HepG2 (cell line): Measurements from ENCODE around the gene TMEM107. TPM values are rescaled to one million over a fixed set of nuclear protein-coding genes. Genes with fewer than 3 reads are reported as not detected.

Experiments
- ARNTL ChIP-seq: sonication (generic); formaldehyde crosslinking; IDR thresholded peaks from 2 replicates; pipeline ENCODE4 v1.4.0; 2020; ENCODE audit warnings: mild to moderate bottlenecking, missing genetic modification reagents
- ATRX ChIP-seq: sonication (generic); formaldehyde crosslinking; IDR thresholded peaks from 2 replicates; pipeline ENCODE4 v1.4.0; 2020; ENCODE audit warnings: missing genetic modification reagents, borderline replicate concordance
- CBFB ChIP-seq: sonication (generic); formaldehyde crosslinking; IDR thresholded peaks from 2 replicates; pipeline ENCODE4 v1.4.0; 2020; ENCODE audit warnings: missing genetic modification reagents
- HNRNPUL1 ChIP-seq: fragments of 200-400 bp; formaldehyde crosslinking; IDR thresholded peaks from 2 replicates; pipeline ENCODE4 v1.6.1; 2017; ENCODE audit warnings: low read depth, mild to moderate bottlenecking, low read length, moderate library complexity
- NFE2L2 ChIP-seq: fragments of 150-350 bp; IDR thresholded peaks from 2 replicates; pipeline ENCODE4 v1.6.1; 2014; ENCODE audit warnings: low read length
- ONECUT2 ChIP-seq: sonication (generic); formaldehyde crosslinking; IDR thresholded peaks from 2 replicates; pipeline ENCODE4 v1.4.0; 2020; ENCODE audit warnings: missing genetic modification reagents
- PAX8 ChIP-seq: sonication (generic); formaldehyde crosslinking; IDR thresholded peaks from 2 replicates; pipeline ENCODE4 v1.8.0; 2022; ENCODE audit warnings: mild to moderate bottlenecking, missing genetic modification reagents, borderline replicate concordance
- REPIN1 ChIP-seq: sonication (generic); formaldehyde crosslinking; IDR thresholded peaks from 2 replicates; pipeline ENCODE4 v1.8.0; 2022; ENCODE audit warnings: missing genetic modification reagents, low read depth, mild to moderate bottlenecking, borderline replicate concordance
- SMARCC2 ChIP-seq: fragments of 450-650 bp; IDR thresholded peaks from 2 replicates; pipeline ENCODE4 v1.6.1; 2017; ENCODE audit warnings: antibody characterized with exemption, mild to moderate bottlenecking
- SRF ChIP-seq: IDR thresholded peaks from 2 replicates; pipeline ENCODE4 v1.6.1; 2011; ENCODE audit warnings: mild to moderate bottlenecking, low read depth, low read length, moderate library complexity
- SRSF9 ChIP-seq: fragments of 200-400 bp; formaldehyde crosslinking; IDR thresholded peaks from 2 replicates; pipeline ENCODE4 v1.6.1; 2018; ENCODE audit warnings: borderline replicate concordance, mild to moderate bottlenecking, low read depth, low read length; ENCODE audit not compliant: insufficient read depth, poor library complexity, severe bottlenecking
- TBX3 ChIP-seq: fragments of 450-650 bp; IDR thresholded peaks from 2 replicates; pipeline ENCODE4 v1.6.1; 2017; ENCODE audit warnings: antibody characterized with exemption, mild to moderate bottlenecking, inconsistent platforms, borderline replicate concordance
- ZBTB20 ChIP-seq: sonication (generic); formaldehyde crosslinking; IDR thresholded peaks from 2 replicates; pipeline ENCODE4 v1.8.1; 2023; ENCODE audit warnings: missing genetic modification reagents, low read depth, mild to moderate bottlenecking, borderline replicate concordance
- ZBTB8A ChIP-seq: sonication (generic); formaldehyde crosslinking; IDR thresholded peaks from 2 replicates; pipeline ENCODE4 v1.4.0; 2020; ENCODE audit warnings: mild to moderate bottlenecking, low read depth, missing genetic modification reagents, borderline replicate concordance
- ZFY ChIP-seq: sonication (generic); formaldehyde crosslinking; IDR thresholded peaks from 2 replicates; pipeline ENCODE4 v1.4.0; 2020; ENCODE audit warnings: missing genetic modification reagents
- ZNF329 ChIP-seq: sonication (generic); formaldehyde crosslinking; IDR thresholded peaks from 2 replicates; pipeline ENCODE4 v1.9.0; 2021; ENCODE audit warnings: low read depth, mild to moderate bottlenecking, missing genetic modification reagents
- ZNF572 ChIP-seq: sonication (generic); formaldehyde crosslinking; IDR thresholded peaks from 2 replicates; pipeline ENCODE4 v1.5.1; 2020; ENCODE audit warnings: mild to moderate bottlenecking, missing genetic modification reagents
- ZNF644 ChIP-seq: IDR thresholded peaks from 2 replicates; pipeline ENCODE4 v1.6.1; 2016; ENCODE audit warnings: low read depth
- ZNF660 ChIP-seq: sonication (generic); formaldehyde crosslinking; IDR thresholded peaks from 2 replicates; pipeline ENCODE4 v1.5.1; 2020; ENCODE audit warnings: mild to moderate bottlenecking, low read depth, missing genetic modification reagents, borderline replicate concordance
- ZNF709 ChIP-seq: sonication (generic); formaldehyde crosslinking; IDR thresholded peaks from 2 replicates; pipeline ENCODE4 v1.5.0; 2020; ENCODE audit warnings: mild to moderate bottlenecking, missing genetic modification reagents
- ZNF841 ChIP-seq: sonication (generic); formaldehyde crosslinking; IDR thresholded peaks from 2 replicates; pipeline ENCODE4 v1.8.1; 2023; ENCODE audit warnings: missing genetic modification reagents, borderline replicate concordance
- polyA plus RNA-seq, 8 experiments: library from polyadenylated mRNA; depleted of rRNA in 3 of 8; stranded (reverse) in 7 of 8; unstranded in 1 of 8; fragments of >200 nt; fragmentation: Illumina TruSeq in 4 of 8; extraction: Trizol in 4 of 8; gene quantifications; 2 replicates each; pipeline versions ENCODE4 v1.2.1 to v1.2.3, GENCODE V29; 2011 to 2016; ENCODE audit warnings: low read depth in 4 of 8, missing spikeins in 1 of 8, mixed read lengths in 1 of 8; ENCODE audit not compliant: insufficient read depth in 1 of 8
- total RNA-seq, 5 experiments: library from RNA; depleted of rRNA; stranded (reverse); fragments of >200 nt; fragmentation: Illumina TruSeq; extraction: Trizol; gene quantifications; 2 replicates each; pipeline ENCODE4 v1.2.3, GENCODE V29; 2016; ENCODE audit warnings: low read depth in 1 of 5
- TF ChIP-seq, protein P1 (sequence below): sonication (generic); IDR thresholded peaks from 2 replicates; pipeline ENCODE4 v1.6.1; 2016; ENCODE audit warnings: low read depth, borderline replicate concordance
- TF ChIP-seq, protein P2 (sequence below): sonication (generic); formaldehyde crosslinking; IDR thresholded peaks from 2 replicates; pipeline ENCODE4 v1.4.0; 2020; ENCODE audit warnings: missing genetic modification reagents, borderline replicate concordance
- TF ChIP-seq, protein P3 (sequence below): sonication (generic); formaldehyde crosslinking; IDR thresholded peaks from 2 replicates; pipeline ENCODE4 v1.4.0; 2020; ENCODE audit warnings: missing genetic modification reagents
- TF ChIP-seq, protein P4 (sequence below): sonication (generic); formaldehyde crosslinking; IDR thresholded peaks from 2 replicates; pipeline ENCODE4 v1.5.0; 2020; ENCODE audit warnings: mild to moderate bottlenecking, missing genetic modification reagents

The TMEM107 gene
- total and polyA plus RNA-seq, 2 of the 13 experiments (the other 11 are each of a cell fraction or from before 2014, with no cell fraction given): 7.2 to 15.3 TPM

DNA sequence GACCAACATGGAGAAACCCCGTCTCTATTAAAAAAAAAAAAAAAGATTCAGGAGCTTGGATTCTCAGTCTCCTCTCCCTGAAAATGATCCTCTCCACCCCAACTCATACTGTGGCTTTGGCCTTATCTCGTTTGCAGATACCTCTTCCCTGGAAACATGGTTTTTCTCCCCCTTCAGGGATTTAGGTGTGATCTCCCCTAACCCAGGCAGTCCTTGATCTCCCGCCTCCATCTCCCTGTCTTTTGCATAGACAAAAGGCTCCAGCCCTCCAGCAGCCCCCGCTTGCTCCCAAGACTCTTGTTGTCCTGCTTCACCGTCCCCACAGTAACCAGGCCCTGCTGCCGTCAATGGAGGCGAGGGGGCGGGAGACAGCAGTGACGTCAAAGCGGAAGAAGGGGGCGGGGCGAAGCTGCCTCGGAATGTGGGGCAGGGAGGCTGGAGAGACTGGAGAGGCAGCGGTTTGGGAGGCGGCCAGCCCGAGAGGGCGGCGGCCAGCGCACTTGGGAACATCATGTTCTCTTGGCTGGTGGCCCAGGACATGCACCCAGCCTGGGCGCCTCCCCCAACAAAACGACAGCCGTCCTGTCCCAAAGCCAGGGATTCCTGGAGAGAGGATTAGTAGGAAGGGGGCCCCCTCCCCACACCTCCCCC is 22.1 kb downstream of the TMEM107 start (continued):
- TF ChIP-seq ZNF329 (CRISPR knock-in tag) (no peak), PAX8 (no peak), ZNF841 (CRISPR knock-in tag) (no peak), ZBTB20 (no peak), TBX3 (0 out of 2 replicates have a peak, but pooled peaks have one; percentile 8), ATRX (CRISPR knock-in tag) (no peak), REPIN1 (CRISPR knock-in tag) (no peak), ZNF644 (CRISPR knock-in tag) (no peak), NFE2L2 (no peak), ZBTB8A (CRISPR knock-in tag) (no peak), CBFB (CRISPR knock-in tag) (no peak), ZFY (CRISPR knock-in tag) (no peak), ZNF660 (CRISPR knock-in tag) (no peak), SRF (no peak), SRSF9 (no peak), SMARCC2 (no peak), HNRNPUL1 (no peak), ZNF572 (CRISPR knock-in tag) (no peak), ZNF709 (CRISPR knock-in tag) (no peak), ARNTL (CRISPR knock-in tag) (no peak), ONECUT2 (CRISPR knock-in tag) (no peak)
- TF ChIP-seq, protein P1, sequence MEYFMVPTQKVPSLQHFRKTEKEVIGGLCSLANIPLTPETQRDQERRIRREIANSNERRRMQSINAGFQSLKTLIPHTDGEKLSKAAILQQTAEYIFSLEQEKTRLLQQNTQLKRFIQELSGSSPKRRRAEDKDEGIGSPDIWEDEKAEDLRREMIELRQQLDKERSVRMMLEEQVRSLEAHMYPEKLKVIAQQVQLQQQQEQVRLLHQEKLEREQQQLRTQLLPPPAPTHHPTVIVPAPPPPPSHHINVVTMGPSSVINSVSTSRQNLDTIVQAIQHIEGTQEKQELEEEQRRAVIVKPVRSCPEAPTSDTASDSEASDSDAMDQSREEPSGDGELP: no peak
- TF ChIP-seq, protein P2, sequence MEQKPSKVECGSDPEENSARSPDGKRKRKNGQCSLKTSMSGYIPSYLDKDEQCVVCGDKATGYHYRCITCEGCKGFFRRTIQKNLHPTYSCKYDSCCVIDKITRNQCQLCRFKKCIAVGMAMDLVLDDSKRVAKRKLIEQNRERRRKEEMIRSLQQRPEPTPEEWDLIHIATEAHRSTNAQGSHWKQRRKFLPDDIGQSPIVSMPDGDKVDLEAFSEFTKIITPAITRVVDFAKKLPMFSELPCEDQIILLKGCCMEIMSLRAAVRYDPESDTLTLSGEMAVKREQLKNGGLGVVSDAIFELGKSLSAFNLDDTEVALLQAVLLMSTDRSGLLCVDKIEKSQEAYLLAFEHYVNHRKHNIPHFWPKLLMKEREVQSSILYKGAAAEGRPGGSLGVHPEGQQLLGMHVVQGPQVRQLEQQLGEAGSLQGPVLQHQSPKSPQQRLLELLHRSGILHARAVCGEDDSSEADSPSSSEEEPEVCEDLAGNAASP: no peak
- TF ChIP-seq, protein P3, sequence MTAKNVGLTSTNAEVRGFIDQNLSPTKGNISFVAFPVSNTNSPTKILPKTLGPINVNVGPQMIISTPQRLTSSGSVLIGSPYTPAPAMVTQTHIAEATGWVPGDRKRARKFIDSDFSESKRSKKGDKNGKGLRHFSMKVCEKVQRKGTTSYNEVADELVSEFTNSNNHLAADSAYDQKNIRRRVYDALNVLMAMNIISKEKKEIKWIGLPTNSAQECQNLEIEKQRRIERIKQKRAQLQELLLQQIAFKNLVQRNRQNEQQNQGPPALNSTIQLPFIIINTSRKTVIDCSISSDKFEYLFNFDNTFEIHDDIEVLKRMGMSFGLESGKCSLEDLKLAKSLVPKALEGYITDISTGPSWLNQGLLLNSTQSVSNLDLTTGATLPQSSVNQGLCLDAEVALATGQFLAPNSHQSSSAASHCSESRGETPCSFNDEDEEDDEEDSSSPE (CRISPR knock-in tag): 0 out of 2 replicates have a peak, but pooled peaks have one; percentile 28
- TF ChIP-seq, protein P4, sequence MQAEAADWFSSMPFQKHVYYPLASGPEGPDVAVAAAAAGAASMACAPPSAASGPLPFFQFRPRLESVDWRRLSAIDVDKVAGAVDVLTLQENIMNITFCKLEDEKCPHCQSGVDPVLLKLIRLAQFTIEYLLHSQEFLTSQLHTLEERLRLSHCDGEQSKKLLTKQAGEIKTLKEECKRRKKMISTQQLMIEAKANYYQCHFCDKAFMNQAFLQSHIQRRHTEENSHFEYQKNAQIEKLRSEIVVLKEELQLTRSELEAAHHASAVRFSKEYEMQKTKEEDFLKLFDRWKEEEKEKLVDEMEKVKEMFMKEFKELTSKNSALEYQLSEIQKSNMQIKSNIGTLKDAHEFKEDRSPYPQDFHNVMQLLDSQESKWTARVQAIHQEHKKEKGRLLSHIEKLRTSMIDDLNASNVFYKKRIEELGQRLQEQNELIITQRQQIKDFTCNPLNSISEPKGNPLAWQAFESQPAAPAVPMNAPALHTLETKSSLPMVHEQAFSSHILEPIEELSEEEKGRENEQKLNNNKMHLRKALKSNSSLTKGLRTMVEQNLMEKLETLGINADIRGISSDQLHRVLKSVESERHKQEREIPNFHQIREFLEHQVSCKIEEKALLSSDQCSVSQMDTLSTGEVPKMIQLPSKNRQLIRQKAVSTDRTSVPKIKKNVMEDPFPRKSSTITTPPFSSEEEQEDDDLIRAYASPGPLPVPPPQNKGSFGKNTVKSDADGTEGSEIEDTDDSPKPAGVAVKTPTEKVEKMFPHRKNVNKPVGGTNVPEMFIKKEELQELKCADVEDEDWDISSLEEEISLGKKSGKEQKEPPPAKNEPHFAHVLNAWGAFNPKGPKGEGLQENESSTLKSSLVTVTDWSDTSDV (CRISPR knock-in tag): no peak
